ENCODE results near the gene SRSF4. TPM values are rescaled to one million over a fixed set of nuclear protein-coding genes. Genes with fewer than 3 reads are reported as not detected.

SRSF4 gene
- polyA plus RNA-seq, 1 of the 3 experiments (the other 2 are of a cell fraction) = 62.6 TPM

GRCh38 chr1:29202584-29203340 is 21.1 kb upstream of the SRSF4 start:
- 26% methylated on average over 11 of the region's 14 CpGs for WGBS (ENCODE audit: low lambda C conversion rate)
- Histone ChIP-seq H3K79me2 (ENCODE audit: insufficient read depth) (no peaks in the 10 kb centered on the region), H3K9ac (peak overlapping the region; percentile 44; the same call in 1 of the 2 replicates), H3F3A (replicated peaks; ENCODE audit: insufficient read depth) (peaks cover 8% of the 10 kb centered on the region), H3K9me2 (no peaks in the 10 kb centered on the region), H3K4me2 (peak overlapping the region; percentile 54; the same call in 1 of the 2 replicates), H3K36me3 (replicated peaks in 1 of 2; ENCODE audit: control insufficient read depth in 1 of 2, insufficient read depth in 2 of 2, low read length in 1 of 2) (peaks cover 21 to 23% of the 10 kb centered on the region in 2 experiments), H2AFZ (ENCODE audit: low read depth) (peak overlapping the region; percentile 84; the same call in 1 of the 2 replicates), H3K9me3 (no peaks in the 10 kb centered on the region), H3K4me1 (ENCODE audit: control insufficient read depth in 1 of 2, insufficient read depth in 2 of 2, low read depth in 1 of 2, low read length in 1 of 2) (peaks cover 9 to 12% of the 10 kb centered on the region in 2 experiments; a peak in 2 of 4 replicates), H3K27ac (ENCODE audit: low read depth in 2 of 2, low read length in 1 of 2) (peak overlapping the region; percentile 62 to 83), H4K20me1 (ENCODE audit: insufficient read depth) (no peaks in the 10 kb centered on the region), H3K4me3 (ENCODE audit: low read depth in 2 of 2, low read length in 1 of 2) (no peak overlapping the region; a peak in 1 of 4 replicates), H3K27me3 (ENCODE audit: insufficient read depth) (no peaks in the 10 kb centered on the region)
- DNase-seq = peak; percentile 90
- ChIA-PET POLR2A (no interaction called here), CTCF (interaction anchor here (0.6 to 6.1 kb wide), 53 partner anchors 9 to 375 kb away, joined by 3 to 95 read pairs (median 4); partner anchors contain the start of genes PTPRU, SRSF4 and TMEM200B)
- TF ChIP-seq RCOR1 (IDR thresholded peaks at IDR 0.05; ENCODE audit: low read length) (peak; percentile 70), FOXJ3 (CRISPR knock-in tag; IDR thresholded peaks at IDR 0.05) (no peak), FOXM1 (IDR thresholded peaks at IDR 0.05; ENCODE audit: low read depth) (no peak), MXI1 (IDR thresholded peaks at IDR 0.05; ENCODE audit: low read depth, low read length) (peak; percentile 35; the same call in 1 of the 2 replicates), RFX5 (IDR thresholded peaks at IDR 0.05; ENCODE audit: low read length) (no peak; the same call in 1 of the 2 replicates), SIN3A (IDR thresholded peaks at IDR 0.05; ENCODE audit: borderline replicate concordance, low read depth, low read length) (peak; percentile 89), PBX3 (IDR thresholded peaks at IDR 0.05) (peak; percentile 83), NFIC (IDR thresholded peaks at IDR 0.05; ENCODE audit: borderline replicate concordance) (peak; percentile 49; the same call in 1 of the 2 replicates), EP300 (IDR thresholded peaks at IDR 0.05; ENCODE audit: borderline replicate concordance in 1 of 2, low read depth in 1 of 2, low read length in 1 of 2) (peak in 1 of 2 experiments; percentile 21; a peak in 1 of 4 replicates), SMC3 (IDR thresholded peaks at IDR 0.05; ENCODE audit: low read depth, low read length) (peak; percentile 92), JUND (IDR thresholded peaks at IDR 0.05) (peak; percentile 93), GABPA (IDR thresholded peaks at IDR 0.05; ENCODE audit: low read depth) (no peak), FOSL2 (IDR thresholded peaks at IDR 0.05; ENCODE audit: borderline replicate concordance, low read depth) (peak; percentile 94), RAD21 (IDR thresholded peaks at IDR 0.05; ENCODE audit: low read length) (peak; percentile 97), CHD2 (IDR thresholded peaks at IDR 0.05; ENCODE audit: low read length, partially characterized antibody) (peak; percentile 47), YY1 (IDR thresholded peaks at IDR 0.05; ENCODE audit: low read depth) (no peak), TCF12 (IDR thresholded peaks at IDR 0.05) (peak; percentile 93), POLR2AphosphoS5 (IDR thresholded peaks at IDR 0.05; ENCODE audit: low read depth, low read length) (peak; percentile 40; the same call in 1 of the 2 replicates)
- TF ChIP-seq, protein P1, sequence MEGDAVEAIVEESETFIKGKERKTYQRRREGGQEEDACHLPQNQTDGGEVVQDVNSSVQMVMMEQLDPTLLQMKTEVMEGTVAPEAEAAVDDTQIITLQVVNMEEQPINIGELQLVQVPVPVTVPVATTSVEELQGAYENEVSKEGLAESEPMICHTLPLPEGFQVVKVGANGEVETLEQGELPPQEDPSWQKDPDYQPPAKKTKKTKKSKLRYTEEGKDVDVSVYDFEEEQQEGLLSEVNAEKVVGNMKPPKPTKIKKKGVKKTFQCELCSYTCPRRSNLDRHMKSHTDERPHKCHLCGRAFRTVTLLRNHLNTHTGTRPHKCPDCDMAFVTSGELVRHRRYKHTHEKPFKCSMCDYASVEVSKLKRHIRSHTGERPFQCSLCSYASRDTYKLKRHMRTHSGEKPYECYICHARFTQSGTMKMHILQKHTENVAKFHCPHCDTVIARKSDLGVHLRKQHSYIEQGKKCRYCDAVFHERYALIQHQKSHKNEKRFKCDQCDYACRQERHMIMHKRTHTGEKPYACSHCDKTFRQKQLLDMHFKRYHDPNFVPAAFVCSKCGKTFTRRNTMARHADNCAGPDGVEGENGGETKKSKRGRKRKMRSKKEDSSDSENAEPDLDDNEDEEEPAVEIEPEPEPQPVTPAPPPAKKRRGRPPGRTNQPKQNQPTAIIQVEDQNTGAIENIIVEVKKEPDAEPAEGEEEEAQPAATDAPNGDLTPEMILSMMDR (IDR thresholded peaks at IDR 0.05) = peak; percentile 98
- TF ChIP-seq, protein P2, sequence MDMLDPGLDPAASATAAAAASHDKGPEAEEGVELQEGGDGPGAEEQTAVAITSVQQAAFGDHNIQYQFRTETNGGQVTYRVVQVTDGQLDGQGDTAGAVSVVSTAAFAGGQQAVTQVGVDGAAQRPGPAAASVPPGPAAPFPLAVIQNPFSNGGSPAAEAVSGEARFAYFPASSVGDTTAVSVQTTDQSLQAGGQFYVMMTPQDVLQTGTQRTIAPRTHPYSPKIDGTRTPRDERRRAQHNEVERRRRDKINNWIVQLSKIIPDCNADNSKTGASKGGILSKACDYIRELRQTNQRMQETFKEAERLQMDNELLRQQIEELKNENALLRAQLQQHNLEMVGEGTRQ (IDR thresholded peaks at IDR 0.05; ENCODE audit: borderline replicate concordance, low read depth, low read length) = no peak

All from SK-N-SH (cell line).